GM12891 (cell line): ENCODE measurements around the gene ATXN7L1.

Source experiments
- POLR2A ChIP-seq: IDR thresholded peaks from 2 replicates; pipeline ENCODE4 v1.6.1; 2011; ENCODE audit warnings: low read depth, low read length, control low read depth
- POLR2AphosphoS5 ChIP-seq: IDR thresholded peaks from 2 replicates; pipeline ENCODE4 v1.6.1; 2011; ENCODE audit warnings: low read depth, low read length, control low read depth

GRCh38 chr7:105866102-105866801 is 10.1 kb downstream of the ATXN7L1 start:
- TF ChIP-seq POLR2AphosphoS5, result no peak
- no peak for TF ChIP-seq POLR2A
